ENCODE results near the gene MOK.

The MOK gene

DNA sequence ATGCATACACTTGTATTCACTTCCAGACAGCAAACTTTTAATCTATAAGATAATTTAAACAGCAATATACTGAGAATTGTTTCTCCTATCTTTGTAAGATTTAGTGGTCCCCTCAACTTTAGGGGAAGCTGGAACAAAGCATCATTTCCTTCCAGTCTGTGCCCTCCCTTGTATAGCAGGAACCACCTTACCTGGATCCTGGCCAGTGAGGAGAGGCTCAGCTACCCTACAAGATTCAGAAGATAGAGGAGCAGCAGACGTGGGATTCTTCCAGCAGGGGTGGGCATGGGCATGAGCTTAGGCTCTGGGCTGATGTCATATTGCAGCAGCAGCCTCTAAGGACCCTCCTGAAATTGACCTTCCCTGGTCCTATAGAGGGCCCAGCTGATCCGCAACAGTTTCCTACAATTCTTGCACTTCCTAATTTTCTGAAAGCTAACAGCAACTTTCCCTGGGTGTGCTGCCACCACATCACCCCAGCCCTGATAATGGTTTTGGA is 21.3 kb downstream of the MOK start:
- no peak for DNase-seq

DNA sequence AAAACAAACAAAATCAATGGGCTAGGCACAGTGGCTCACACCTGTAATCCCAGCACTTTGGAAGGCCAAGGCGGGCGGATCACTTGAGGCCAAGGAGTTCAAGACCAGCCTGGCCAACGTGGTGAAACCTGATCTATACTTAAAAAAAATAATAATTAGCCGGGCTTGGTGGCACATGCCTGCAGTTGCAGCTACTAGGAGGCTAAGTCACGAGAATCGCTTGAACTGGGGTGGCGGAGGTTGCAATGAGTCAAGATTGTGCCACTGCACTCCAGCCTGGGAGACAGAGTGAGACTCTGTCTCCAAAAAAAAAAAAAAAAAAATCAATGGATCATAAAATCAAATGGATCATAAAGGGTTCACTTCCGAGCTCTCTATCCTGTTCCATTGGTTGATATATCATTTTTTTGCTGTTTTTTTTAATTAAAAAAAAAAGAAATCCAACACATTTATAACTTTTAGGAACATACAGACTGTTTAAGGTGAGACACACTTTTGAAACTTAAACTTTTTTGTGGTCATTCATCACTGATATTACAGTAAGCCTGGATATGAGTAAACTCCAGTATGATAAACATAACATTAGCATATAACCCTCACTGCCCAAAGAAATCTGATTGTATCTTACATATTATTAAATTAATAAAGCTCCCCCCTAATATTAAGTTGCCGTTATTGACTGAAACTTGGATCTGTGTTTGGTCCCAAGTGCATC is 22.1 kb downstream of the MOK start:
- no peak for DNase-seq

DNA sequence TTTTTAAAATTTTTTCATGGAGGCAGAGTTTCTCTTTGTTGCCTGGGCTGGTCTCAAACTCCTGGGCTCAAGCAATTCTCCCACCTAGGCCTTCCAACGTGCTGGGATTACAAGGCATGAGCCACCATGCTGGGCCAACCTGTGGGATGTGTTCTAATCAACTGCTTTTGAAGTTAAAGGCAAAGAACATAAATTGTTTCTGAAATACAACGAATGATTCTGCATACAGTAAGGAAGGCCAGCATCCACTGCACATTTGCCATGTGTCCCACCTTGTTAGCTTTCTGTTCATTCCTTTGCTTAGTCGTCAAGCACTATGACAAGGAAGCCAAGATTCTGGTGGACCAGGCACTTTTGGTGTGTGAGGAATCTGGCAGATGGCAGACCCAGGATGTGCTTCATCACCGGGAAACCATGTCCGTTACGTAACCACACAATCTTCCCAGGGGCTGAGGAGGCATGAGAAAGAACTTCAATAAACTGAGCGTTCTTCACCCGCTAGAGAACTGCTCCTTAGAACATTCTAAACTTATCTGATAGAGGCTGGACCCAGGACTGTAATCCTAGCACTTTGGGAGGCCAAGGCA is 24.5 kb downstream of the MOK start:
- DNase-seq: no peak

DNA sequence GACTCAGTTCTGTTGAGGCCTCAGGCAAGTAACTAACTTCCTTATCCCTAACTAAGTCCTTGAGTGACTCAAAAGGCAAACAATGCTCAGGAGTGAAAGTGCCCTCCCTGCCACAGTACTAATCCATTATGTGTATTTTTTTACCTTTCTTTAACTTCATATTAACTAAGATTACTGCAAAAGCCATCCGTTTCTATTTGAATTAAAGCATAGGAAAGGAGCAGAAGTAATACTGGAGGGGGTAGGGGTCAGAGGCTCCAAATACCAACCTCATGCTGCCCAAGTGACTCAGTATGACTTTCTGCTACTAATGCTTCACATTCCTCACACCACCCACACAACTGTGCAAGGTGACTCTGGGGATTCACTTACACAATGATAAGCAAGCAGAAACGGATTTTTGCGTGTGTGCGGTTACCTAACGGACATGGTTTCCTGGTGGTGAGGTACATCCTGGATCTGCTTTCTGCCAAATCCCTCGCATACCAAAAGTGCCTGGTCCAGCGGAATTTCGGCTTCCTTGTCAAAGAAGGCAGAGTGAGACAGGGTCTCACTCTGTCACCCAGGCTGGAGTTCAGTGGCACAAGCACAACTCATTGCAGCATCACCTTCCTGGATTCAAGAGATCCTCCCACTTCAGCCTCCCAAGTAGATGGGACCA is 25.1 kb downstream of the MOK start:
- DNase-seq: no peak

DNA sequence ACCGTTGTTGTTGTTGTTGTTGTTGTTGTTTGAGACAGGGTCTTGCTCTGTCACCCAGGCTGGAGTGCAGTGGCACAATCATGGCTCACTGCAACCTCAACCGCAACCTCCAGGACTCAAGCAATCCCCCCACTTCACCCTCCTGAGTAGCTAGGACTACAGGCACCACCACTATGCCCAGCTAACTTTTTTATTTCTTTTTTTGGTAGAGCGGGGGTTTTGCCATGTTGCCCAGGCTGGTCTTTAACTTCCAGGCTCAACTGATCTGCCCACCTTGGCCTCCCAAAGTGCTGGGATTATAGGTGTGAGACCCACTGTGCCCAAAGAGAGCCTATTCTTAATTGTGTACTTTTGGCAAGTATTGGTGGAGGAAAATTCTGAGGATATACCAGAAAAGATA is 25.7 kb downstream of the MOK start:
- DNase-seq: no peak

DNA sequence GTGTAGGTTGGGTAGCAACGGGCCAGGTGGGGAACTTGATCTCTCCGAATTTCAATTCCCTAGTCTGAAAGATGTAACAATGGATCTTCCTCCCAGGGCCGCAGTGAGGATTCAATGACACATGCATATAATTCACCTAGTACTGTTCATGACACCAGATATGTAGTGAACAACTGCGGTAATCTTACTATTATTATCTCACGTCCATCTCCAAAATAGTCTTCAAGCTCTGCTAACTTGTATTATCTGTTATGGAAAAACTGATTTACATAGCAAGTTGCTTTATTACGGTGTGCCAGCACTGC is 26.4 kb downstream of the MOK start:
- no peak for DNase-seq

DNA sequence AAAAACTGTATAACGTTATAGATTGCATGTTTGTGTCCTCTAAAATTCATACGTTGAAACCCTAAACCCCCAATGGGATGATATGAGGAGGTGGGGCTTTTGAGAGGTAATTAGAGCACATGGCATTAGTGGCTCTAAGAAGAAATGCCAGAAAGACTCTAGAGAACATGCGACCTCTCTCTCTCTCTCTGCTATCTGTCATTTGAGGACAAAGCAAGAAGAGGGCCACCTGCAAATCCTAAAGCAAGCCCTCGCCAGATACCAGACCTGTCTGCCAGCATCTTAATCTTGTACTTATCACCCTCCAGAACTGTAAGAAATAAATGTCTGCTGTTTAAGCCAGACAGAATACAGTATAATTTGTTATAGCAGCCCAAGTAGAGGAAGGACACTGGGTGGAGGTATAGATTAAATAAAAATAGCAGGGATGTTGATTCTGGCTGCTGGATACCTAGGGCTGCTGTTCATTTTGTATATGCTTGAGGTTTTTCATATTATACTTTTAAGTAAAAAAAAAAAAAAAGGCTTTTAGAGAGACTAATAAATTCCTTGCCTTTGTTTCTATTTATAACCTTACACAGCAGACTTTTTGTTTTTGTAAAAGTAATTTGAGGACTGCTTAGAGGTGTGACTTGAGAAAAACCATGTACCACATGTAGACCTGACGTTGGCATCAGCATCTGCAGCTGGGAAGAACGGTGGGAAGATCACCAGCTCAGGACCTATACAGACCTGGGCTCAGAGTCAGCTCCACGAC is 26.9 kb downstream of the MOK start:
- DNase-seq: no peak

DNA sequence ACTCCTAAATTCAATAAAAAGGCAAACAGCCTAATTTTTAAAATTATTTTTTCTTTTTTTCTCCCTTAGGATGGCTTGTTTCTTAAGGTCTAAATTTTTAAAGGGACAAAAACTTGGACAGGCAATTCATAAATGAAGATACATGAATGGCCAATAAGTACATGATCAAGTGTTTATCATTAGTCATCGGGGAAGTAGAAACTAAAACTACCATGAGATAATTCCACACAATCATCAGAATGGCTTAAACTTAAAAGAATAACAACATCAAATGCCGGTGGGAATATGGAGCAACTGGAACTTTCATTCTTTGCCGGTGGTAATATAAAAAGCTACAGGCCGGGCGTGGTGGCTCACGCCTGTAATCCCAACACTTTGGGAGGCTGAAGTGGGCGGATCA is 29.1 kb downstream of the MOK start:
- DNase-seq: no peak

DNA sequence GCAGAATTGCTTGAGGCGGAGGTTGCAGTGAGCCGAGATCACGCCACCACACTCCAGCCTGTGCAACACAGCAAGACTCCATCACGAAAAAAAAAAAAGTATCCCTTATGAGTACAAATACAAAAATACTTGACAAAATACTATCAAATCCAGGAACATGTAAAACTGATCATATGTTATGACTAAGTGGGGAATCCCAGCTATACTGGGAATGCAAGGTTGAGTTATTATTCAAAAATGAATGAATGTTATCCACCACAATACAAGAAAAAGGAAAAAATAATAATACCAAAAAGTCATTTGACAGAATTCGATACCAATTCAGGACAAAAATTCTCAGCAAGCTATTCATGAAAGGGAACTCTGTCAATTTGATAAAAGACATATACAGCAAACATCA is 32.6 kb downstream of the MOK start:
- no peak for DNase-seq

DNA sequence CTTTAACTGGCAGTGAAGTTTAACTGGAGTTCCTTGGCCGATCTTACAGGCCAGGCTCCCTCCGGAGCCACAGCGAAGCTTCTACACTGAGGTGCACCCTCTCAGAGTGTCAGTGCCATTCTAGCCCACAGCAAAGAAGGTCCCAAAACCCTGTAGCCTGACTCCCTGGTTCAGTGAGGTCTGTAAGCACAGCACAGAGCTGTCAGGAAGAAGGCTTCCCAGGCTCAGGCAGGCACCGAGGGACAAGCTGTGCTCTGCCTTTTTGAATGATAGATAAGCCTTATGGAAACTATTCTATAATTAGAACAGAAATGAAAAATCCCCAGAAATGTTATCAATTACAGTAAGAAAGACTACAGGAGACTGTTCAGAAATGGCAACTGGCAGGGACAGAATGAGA is 40.2 kb downstream of the MOK start:
- DNase-seq: no peak

DNA sequence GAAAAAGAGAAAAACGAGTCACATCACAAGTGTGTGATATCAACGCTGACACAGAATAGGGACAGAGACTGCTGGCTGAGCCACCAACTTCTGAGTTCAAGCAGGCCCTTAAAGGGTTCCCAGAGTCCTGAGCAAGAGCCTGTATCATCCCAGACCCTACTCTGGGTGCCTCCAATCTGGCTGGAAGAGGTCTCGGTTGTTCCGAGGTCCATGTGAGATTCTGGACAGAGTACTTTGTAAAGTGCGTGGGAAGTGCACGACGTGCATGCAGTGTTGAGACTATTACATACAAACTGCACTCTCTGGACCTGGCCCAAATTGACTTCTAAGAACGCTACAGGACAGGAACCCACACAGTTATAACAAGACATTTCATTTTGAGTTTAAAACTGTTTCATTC is 40.6 kb downstream of the MOK start:
- DNase-seq: no peak

DNA sequence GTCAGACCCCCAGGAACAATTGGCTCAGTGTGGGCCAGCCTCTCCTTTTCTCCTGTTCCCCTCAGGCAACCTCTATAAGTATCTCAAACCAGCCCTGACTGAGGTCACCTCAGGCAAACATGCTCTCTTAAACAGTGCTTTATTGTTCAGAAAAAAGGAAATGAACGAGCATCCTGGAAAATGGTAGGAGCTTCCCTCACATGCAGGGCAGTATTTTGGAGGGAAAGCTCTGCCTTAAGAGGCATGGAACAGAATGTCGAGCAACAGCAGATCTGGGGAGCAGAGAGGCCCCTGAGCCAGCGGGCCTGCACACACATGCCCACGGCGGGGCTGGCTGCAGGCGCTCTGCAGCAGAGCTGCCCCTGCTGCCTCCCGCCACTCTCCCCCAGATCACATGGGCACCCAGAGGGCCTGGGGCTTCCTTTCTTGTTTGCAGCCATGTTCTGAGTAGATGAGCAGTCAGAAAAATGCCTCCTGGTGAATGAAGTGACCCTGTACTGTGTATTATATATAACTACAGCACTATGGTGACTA is 42.0 kb downstream of the MOK start:
- DNase-seq: no peak

DNA sequence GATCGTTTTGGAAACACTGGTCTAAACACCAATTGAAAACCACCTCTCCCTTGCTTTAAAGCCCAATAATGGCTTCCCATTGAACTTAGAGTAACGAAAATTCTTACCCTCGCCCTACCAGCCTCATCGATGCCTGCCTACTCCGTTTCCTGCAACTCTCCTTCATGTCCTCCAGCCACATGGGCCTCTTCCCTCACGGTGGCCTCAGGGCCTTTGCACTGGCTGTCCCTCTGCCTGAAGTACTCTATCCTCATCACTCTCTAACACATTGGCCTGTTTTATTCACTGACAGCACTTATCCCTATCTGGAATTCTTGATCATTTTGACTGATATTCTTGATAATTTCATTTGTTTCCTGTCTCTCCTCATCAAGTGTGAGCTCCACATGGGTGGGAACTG is 46.8 kb downstream of the MOK start:
- no peak for DNase-seq

DNA sequence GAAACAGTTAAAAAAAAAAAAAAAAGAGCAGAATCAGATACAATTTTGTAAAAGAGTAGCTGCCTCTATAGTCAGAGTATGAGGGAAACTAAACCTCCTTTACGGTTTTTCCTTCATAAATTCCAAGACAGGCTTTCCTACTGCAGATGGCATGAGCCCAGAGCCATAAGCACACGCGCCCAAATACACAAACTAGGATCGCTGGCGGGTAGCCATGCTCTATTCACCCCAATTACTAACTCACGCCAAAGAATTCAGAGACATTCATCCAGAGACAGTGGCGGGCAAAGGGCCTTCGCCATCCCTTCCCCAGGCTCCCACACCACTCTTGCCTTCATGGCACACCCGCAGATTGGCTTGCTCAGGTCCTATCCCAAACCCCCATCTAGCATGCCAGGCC is 48.2 kb downstream of the MOK start:
- DNase-seq: no peak

DNA sequence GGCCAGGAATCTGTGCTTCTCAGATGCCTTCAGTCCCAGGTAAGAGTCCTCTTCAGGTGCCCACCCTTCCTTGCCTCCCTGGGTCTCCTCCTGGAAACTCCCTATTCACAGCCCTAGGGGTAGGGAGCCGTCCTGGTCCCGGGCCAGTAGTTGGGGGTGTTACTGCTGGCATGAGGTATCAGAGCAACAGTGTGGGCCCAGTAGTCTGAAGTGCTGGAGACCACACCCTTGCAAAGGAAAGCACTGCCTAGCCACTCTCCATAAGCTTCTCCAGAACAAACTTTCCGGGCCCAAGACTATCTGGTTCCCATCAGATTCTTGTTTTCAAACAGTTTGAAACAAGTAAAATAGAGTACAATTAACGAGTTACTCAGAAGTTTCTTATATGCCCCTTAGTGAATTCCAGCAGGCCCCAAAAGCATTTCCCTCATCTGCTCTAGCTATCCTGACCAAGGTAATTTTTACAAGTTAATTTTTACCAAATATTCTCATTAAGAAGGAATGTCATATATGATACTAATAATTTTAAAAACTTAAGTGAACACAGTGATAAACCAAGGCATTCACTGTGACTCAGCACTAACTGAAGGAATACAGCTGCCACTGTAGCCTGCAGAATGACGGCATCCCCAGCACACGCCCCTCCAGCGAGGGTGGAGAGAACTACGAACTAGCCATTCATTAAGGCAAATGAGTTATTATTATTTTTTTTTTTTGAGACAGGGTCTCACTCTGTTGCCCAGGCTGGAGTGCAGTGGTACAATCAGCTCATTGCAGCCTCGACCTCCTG is 49.4 kb downstream of the MOK start:
- no peak for DNase-seq

DNA sequence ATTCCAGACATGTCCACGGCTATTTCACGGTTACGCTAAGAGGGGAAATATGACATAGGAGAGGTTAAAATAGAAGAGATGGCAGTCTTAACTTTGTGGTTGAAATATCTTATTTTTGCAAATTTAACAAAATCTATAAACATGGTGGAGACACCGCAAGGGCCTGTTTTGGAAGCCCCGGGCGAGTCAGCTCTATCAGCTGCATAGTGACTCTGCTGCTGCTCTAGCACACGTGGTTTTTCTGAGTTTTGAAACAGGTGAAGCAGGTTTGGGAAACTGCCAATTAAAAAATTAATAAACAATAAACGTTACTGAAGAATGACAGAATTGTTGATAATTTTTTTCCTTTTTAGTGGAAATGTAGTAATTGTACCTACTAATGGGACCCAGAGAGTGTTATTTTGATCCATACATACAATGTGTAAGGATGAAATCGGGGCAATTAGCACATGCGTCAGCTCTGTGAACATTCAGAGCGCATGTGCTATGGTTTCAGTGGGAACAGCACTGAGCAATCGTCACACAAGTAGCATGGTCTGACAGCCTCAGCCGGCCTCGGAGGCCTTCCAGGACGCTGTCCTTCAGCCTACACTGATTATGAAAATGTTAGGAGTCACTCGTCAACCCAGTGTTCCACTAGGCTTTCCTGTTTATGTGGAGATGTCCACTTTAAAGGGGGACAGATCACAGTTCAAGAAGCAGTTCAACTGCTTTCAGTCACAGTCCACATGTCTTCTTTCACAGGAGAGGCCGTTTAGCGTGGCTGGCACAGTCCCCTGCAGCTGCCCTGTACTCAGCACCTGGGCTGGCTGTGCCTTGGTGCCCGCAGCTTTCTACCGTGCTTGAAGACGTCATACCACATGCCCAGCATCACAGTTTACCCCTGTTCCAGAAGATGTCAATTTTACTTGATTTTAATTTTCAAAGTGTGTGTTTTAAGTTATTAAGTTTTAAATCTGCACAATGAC is 51.8 kb downstream of the MOK start:
- DNase-seq: no peak

DNA sequence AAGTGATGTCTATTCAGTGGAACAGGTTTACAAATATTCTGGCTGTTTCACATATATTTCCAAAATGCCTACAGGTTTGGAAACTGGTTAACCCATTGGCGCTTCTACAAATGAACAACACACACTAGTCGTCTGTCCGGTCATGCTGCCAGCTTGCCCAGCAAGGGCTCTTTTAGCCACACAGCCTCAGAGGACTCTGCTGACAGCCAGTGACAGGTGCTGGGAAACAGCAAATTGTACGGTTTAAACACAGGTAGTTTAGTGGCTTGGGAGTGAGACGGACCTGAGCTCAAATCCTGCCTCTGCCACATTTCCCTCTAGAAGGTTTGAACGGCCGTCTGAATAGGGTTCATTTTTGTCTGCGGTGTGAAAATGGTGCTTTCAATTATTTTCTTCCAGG is 53.8 kb downstream of the MOK start:
- no peak for DNase-seq

DNA sequence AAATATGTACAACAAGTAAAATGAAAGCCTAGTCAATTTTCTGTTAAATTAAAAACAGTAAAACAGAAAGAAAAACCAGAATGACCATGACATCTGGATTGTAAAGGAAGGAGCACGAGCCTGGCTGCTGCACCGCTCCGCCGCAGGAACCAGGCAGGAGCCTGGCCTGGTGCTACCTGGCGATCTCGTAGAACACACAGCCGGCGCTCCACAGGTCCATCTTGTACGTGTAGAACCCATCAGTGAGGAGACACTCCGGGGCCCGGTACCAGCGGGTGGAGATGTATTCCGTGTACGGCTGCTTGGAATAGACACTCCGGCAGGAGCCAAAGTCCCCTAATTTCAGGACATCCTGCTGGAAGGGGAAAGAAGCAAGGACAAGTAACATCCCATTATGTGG is 54.3 kb downstream of the MOK start:
- no peak for DNase-seq

DNA sequence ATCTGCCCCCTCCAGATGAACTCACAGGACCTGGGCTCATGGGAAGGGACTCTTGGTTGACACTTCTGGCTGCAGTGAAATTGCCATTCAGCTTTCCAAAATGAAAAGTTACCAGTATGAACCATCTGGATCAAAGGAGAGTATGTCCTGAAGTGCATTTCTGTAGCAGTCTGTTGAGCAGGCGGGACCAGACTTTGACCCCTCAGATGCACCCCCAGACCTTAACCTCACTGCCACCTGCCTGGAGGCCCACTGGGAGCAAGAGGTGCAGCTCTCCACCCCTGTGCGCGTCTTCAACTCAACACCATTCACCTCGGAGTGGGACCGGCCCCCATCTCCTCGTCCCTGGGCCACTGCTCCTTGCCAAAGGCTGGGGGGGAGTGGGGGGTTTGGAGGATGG is 55.0 kb downstream of the MOK start:
- DNase-seq: no peak

DNA sequence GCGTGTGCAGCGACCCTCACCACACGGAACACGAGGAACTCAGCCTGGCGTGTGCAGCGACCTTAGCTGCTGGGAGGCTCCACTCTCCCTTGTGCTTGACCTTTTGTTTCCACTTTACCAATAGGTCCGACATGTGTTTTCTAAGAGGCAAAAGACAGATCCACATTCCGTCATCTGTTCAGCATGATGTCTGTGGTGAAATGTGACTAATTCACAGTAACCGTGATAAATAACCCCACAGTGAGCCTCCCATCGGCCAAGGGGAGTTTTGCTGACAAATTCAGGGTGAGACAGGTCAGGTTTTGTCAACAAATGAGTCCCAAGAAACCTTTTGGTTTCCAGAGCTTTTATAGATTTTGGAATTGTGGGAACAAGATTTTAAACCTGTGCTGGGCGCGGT is 55.9 kb downstream of the MOK start:
- no peak for DNase-seq

DNA sequence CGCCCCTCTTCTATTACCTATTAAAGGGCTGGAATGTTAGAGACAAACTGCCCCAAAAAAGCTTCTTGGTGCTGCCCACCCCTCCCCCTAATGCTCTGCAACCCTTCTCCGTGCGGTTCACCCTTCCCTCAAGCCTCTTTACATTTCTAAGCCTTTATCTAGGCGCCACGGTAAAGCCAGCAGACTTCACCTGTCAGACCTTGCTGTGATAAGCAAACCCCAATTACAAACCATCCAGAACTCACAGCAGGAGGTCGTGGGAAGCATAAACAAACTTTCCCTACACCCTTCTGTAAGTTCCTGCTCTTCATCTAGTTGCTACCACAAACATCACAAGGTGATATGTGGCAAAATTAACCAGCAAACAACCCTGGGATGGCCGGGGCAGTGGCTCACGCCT is 56.8 kb downstream of the MOK start:
- no peak for DNase-seq

DNA sequence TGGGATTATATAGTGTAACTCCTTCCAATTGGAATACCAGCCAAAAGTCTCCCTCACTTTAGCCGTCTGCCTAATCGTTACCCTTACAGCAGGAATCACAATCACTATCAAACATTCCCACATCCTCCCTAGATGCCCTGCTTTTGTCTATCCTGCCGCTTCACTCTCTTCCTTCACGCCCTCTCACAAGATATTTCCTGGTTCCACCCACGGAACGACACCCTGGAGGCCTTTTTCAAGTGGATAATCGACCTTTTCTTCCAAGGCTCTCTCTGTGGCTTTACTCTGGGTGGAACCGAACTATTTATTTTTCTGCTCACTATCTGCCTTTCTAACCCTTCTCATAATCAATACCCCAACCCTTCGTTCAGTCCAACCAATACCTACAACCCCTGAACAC is 58.9 kb downstream of the MOK start:
- DNase-seq: no peak
